SK-N-SH (cell line): ENCODE results near the gene EFHC1. TPM values are rescaled to one million over a fixed set of nuclear protein-coding genes. Genes with fewer than 3 reads are reported as not detected.
A peak's percentile ranks its signal among the peaks of the same experiment; 100 is the strongest.

Source experiments
- CTCF ChIA-PET: fragments of 300-600, 350-600 bp; formaldehyde crosslinking; extraction: SDS; loops from one replicate; lab custom pipeline; 2021; lab: Yijun Ruan, JAX
- POLR2A ChIA-PET: fragments of 350-600 bp; sonication (Branson Sonifier 250); formaldehyde crosslinking; extraction: SDS; loops from one replicate; lab custom pipeline; 2020; ENCODE audit warnings: antibody characterized with exemption, inconsistent platforms; lab: Yijun Ruan, JAX
- DNase-seq: peaks from one replicate; pipeline ENCODE4 v3.0.0; 2012
- H2AFZ ChIP-seq: fragments of 200-600 bp; sonication (generic); 2 replicates; pipeline ENCODE4 v1.8.1; 2016; ENCODE audit warnings: antibody characterized with exemption, mild to moderate bottlenecking, low read depth
- H3F3A ChIP-seq: fragments of 200-600 bp; sonication (generic); replicated peaks from 2 replicates; pipeline ENCODE3; 2016; ENCODE audit warnings: antibody characterized with exemption, mild to moderate bottlenecking; ENCODE audit not compliant: insufficient read depth
- H3K27ac ChIP-seq, 2 experiments: fragments of 200-500 bp in 1 of 2; fragments of 200-600 bp in 1 of 2; sonication (Bioruptor generic) in 1 of 2; sonication (generic), shearing (Covaris generic) in 1 of 2; 2 replicates each; pipeline versions ENCODE4 v1.5.1 to v1.6.1; 2014 to 2016; ENCODE audit warnings: low read depth in 2 of 2, inconsistent platforms in 1 of 2, low read length in 1 of 2, mild to moderate bottlenecking in 1 of 2, mixed read lengths in 1 of 2
- H3K27me3 ChIP-seq: fragments of 200-600 bp; sonication (generic), shearing (Covaris generic); 2 replicates; pipeline ENCODE4 v1.6.1; 2016; ENCODE audit warnings: mixed run types; ENCODE audit not compliant: insufficient read depth
- H3K36me3 ChIP-seq, 2 experiments: fragments of 200-500 bp in 1 of 2; fragments of 200-600 bp in 1 of 2; sonication (Bioruptor generic) in 1 of 2; sonication (generic) in 1 of 2; replicated peaks in 1 of 2; 2 replicates each; pipeline versions ENCODE3 to v1.5.1; 2014 to 2016; ENCODE audit warnings: low read length in 1 of 2, mild to moderate bottlenecking in 1 of 2; ENCODE audit not compliant: insufficient read depth in 2 of 2, control insufficient read depth in 1 of 2
- H3K4me1 ChIP-seq, 2 experiments: fragments of 200-500 bp in 1 of 2; fragments of 200-600 bp in 1 of 2; sonication (Bioruptor generic) in 1 of 2; sonication (generic), shearing (Covaris generic) in 1 of 2; 2 replicates each; pipeline versions ENCODE4 v1.5.1 to v1.6.1; 2014 to 2016; ENCODE audit warnings: low read depth in 1 of 2, low read length in 1 of 2, mixed run types in 1 of 2; ENCODE audit not compliant: insufficient read depth in 2 of 2, control insufficient read depth in 1 of 2
- H3K4me2 ChIP-seq: fragments of 200-600 bp; sonication (generic), shearing (Covaris generic); 2 replicates; pipeline ENCODE4 v1.6.1; 2017; ENCODE audit warnings: mixed run types
- H3K4me3 ChIP-seq, 2 experiments: fragments of 200-500 bp in 1 of 2; fragments of 200-600 bp in 1 of 2; sonication (Bioruptor generic) in 1 of 2; sonication (generic), shearing (Covaris generic) in 1 of 2; 2 replicates each; pipeline versions ENCODE4 v1.5.1 to v1.8.1; 2014 to 2016; ENCODE audit warnings: low read depth in 2 of 2, inconsistent platforms in 1 of 2, low read length in 1 of 2, mild to moderate bottlenecking in 1 of 2, mixed read lengths in 1 of 2, moderate library complexity in 1 of 2
- H3K79me2 ChIP-seq: fragments of 200-600 bp; sonication (generic); 2 replicates; pipeline ENCODE4 v1.8.1; 2017; ENCODE audit warnings: mild to moderate bottlenecking; ENCODE audit not compliant: insufficient read depth
- H3K9ac ChIP-seq: fragments of 200-600 bp; sonication (generic); 2 replicates; pipeline ENCODE4 v1.6.1; 2017; ENCODE audit warnings: mixed run types
- H3K9me2 ChIP-seq: fragments of 200-600 bp; sonication (generic); 2 replicates; pipeline ENCODE4 v1.6.1; 2017; ENCODE audit warnings: mixed run types
- H3K9me3 ChIP-seq: fragments of 200-600 bp; sonication (generic); 2 replicates; pipeline ENCODE4 v1.6.1; 2017; ENCODE audit warnings: mixed run types, mild to moderate bottlenecking, moderate library complexity
- H4K20me1 ChIP-seq: fragments of 200-600 bp; sonication (generic); 2 replicates; pipeline ENCODE4 v1.6.1; 2017; ENCODE audit warnings: mild to moderate bottlenecking, mixed run types; ENCODE audit not compliant: insufficient read depth
- CHD2 ChIP-seq: fragments of 150-350 bp; IDR thresholded peaks from 2 replicates; pipeline ENCODE4 v1.6.1; 2018; ENCODE audit warnings: low read length; ENCODE audit not compliant: partially characterized antibody
- ELF1 ChIP-seq: IDR thresholded peaks from 2 replicates; pipeline ENCODE4 v1.4.0; 2012
- EZH2phosphoT487 ChIP-seq: fragments of 200-600 bp; sonication (generic); IDR thresholded peaks from 2 replicates; pipeline ENCODE4 v1.6.1; 2017; ENCODE audit warnings: low read depth, mixed run types, mild to moderate bottlenecking, antibody characterized with exemption, moderate library complexity, borderline replicate concordance
- FOSL2 ChIP-seq: IDR thresholded peaks from 2 replicates; pipeline ENCODE4 v1.4.0; 2012; ENCODE audit warnings: low read depth, mild to moderate bottlenecking, moderate library complexity, borderline replicate concordance
- FOXJ3 ChIP-seq: sonication (generic); formaldehyde crosslinking; IDR thresholded peaks from 2 replicates; pipeline ENCODE4 v1.5.1; 2020; ENCODE audit warnings: mild to moderate bottlenecking, missing genetic modification reagents
- GABPA ChIP-seq: IDR thresholded peaks from 2 replicates; pipeline ENCODE4 v1.4.0; 2012; ENCODE audit warnings: low read depth, mild to moderate bottlenecking
- JUND ChIP-seq: IDR thresholded peaks from 2 replicates; pipeline ENCODE4 v1.4.0; 2012
- MEF2A ChIP-seq: IDR thresholded peaks from 2 replicates; pipeline ENCODE4 v1.4.0; 2012; ENCODE audit warnings: low read depth, borderline replicate concordance
- MXI1 ChIP-seq: IDR thresholded peaks from 2 replicates; pipeline ENCODE4 v1.6.1; 2012; ENCODE audit warnings: mild to moderate bottlenecking, low read depth, low read length, improper control_type of control experiment
- NFIC ChIP-seq: IDR thresholded peaks from 2 replicates; pipeline ENCODE4 v1.4.0; 2012; ENCODE audit warnings: borderline replicate concordance
- NRF1 ChIP-seq: IDR thresholded peaks from 2 replicates; pipeline ENCODE4 v1.6.1; 2012; ENCODE audit warnings: low read depth, mild to moderate bottlenecking, low read length
- POLR2AphosphoS5 ChIP-seq: IDR thresholded peaks from 2 replicates; pipeline ENCODE4 v1.6.1; 2012; ENCODE audit warnings: low read depth, low read length
- RAD21 ChIP-seq: IDR thresholded peaks from 2 replicates; pipeline ENCODE4 v1.6.1; 2012; ENCODE audit warnings: mild to moderate bottlenecking, low read length
- RCOR1 ChIP-seq: fragments of 150-350 bp; IDR thresholded peaks from 2 replicates; pipeline ENCODE4 v1.6.1; 2017; ENCODE audit warnings: antibody characterized with exemption, low read length
- RFX5 ChIP-seq: IDR thresholded peaks from 2 replicates; pipeline ENCODE4 v1.6.1; 2012; ENCODE audit warnings: mild to moderate bottlenecking, improper control_type of control experiment, low read length
- RXRA ChIP-seq: IDR thresholded peaks from 2 replicates; pipeline ENCODE4 v1.4.0; 2012; ENCODE audit warnings: low read depth, mild to moderate bottlenecking, borderline replicate concordance
- SIN3A ChIP-seq: IDR thresholded peaks from 2 replicates; pipeline ENCODE4 v1.6.1; 2012; ENCODE audit warnings: low read depth, mild to moderate bottlenecking, low read length, moderate library complexity, borderline replicate concordance
- SMC3 ChIP-seq: IDR thresholded peaks from 2 replicates; pipeline ENCODE4 v1.6.1; 2012; ENCODE audit warnings: low read depth, low read length, improper control_type of control experiment
- TAF1 ChIP-seq: IDR thresholded peaks from 2 replicates; pipeline ENCODE4 v1.6.1; 2012; ENCODE audit warnings: low read depth, mild to moderate bottlenecking, low read length, moderate library complexity, borderline replicate concordance
- TCF12 ChIP-seq: IDR thresholded peaks from 2 replicates; pipeline ENCODE4 v1.4.0; 2012
- TEAD4 ChIP-seq: IDR thresholded peaks from 2 replicates; pipeline ENCODE4 v1.4.0; 2012; ENCODE audit warnings: mild to moderate bottlenecking, borderline replicate concordance; ENCODE audit not compliant: insufficient read depth
- YY1 ChIP-seq: IDR thresholded peaks from 2 replicates; pipeline ENCODE4 v1.4.0; 2012; ENCODE audit warnings: low read depth, mild to moderate bottlenecking
- WGBS: methylation state at CpG from one replicate; pipeline ENCODE4 v1.1.6; 2017; ENCODE audit warnings: low lambda C conversion rate; 5-methylcytosine and 5-hydroxymethylcytosine counted together
- polyA plus RNA-seq, 3 experiments: library from polyadenylated mRNA; depleted of rRNA; stranded (reverse); fragments of >200 nt; gene quantifications; 2 replicates each; pipeline ENCODE4 v1.2.3, GENCODE V29; 2012
- TF ChIP-seq, protein P1 (sequence below): IDR thresholded peaks from 2 replicates; pipeline ENCODE4 v1.4.0; 2012; ENCODE audit warnings: low read depth, borderline replicate concordance
- TF ChIP-seq, protein P2 (sequence below): IDR thresholded peaks from 2 replicates; pipeline ENCODE4 v1.4.0; 2012; ENCODE audit warnings: low read depth, borderline replicate concordance
- TF ChIP-seq, protein P3 (sequence below): fragments of 150-350 bp; IDR thresholded peaks from 2 replicates; pipeline ENCODE4 v1.6.1; 2016; ENCODE audit warnings: mild to moderate bottlenecking, low read depth, low read length
- TF ChIP-seq, protein P4 (sequence below): IDR thresholded peaks from 2 replicates; pipeline ENCODE4 v1.4.0; 2012; ENCODE audit warnings: low read depth
- TF ChIP-seq, protein P5 (sequence below): fragments of 150-350 bp; IDR thresholded peaks from 2 replicates; pipeline ENCODE4 v1.6.1; 2017; ENCODE audit warnings: antibody characterized with exemption, low read length, low read depth, borderline replicate concordance
- TF ChIP-seq, protein P6 (sequence below): fragments of 200-600 bp; sonication (generic); IDR thresholded peaks from 2 replicates; pipeline ENCODE4 v1.6.1; 2017; ENCODE audit warnings: antibody characterized with exemption, mild to moderate bottlenecking, moderate library complexity

Gene EFHC1
- polyA plus RNA-seq, 1 of the 3 experiments (the other 2 are of a cell fraction), result 39.4 TPM

DNA sequence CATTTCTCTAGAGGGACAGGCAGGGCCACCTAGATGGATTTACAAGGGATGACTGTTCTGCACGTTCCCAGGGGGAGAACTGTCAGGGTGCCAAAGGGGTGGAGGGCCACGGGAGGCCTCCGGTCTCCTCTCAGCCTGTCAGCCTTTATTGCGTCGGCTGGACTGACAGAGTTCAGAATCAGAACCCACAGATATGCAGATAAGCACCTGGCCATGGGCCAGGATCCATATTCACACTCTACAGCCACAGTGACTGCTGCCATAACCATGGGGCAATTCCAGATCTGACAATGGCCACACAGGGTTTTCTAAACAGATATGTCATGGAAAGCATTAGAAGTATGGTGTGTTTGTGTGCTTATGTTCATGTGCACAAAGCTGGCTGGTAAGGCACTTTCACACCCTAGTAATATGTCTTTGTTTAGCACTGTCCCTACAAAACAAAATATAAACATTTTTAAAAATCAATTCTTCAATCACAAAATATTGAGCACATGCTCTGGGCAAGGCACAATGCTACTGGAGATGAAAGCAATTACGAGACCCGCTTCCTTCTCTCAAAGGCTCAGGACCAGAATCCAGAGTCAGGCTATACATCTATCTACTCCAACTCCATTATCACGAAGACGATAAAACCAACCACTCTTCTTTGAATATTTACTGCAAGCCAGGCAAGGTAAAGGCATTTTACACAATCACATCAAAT lies 127.7 kb downstream of the EFHC1 start:
- Histone ChIP-seq H3K4me2 (peak overlapping the region; percentile 42; the same call in 1 of the 2 replicates), H3K27me3 (no peaks in the 10 kb centered on the region), H3K79me2 (peaks cover 98% of the 10 kb centered on the region), H3F3A (peaks cover 64% of the 10 kb centered on the region), H3K9ac (no peak overlapping the region), H4K20me1 (no peaks in the 10 kb centered on the region), H3K27ac (peak overlapping the region; percentile 33 to 74), H3K9me3 (no peaks in the 10 kb centered on the region), H2AFZ (no peak overlapping the region), H3K4me3 (no peak overlapping the region), H3K9me2 (no peaks in the 10 kb centered on the region), H3K36me3 (peaks cover 0 to 9% of the 10 kb centered on the region in 2 experiments), H3K4me1 (peaks cover 86 to 88% of the 10 kb centered on the region in 2 experiments)
- POLR2A ChIA-PET, result no interaction called here
- DNase-seq, result peak; percentile 80
- CTCF ChIA-PET, result interaction anchor here (0.6 to 3.9 kb wide), 9 partner anchors 21 to 141 kb away, joined by 3 to 16 read pairs (median 4); partner anchors contain the start of genes EFHC1 and TRAM2
- 48% methylated on average over 9 of the region's 9 CpGs for WGBS
- TF ChIP-seq, protein P1, sequence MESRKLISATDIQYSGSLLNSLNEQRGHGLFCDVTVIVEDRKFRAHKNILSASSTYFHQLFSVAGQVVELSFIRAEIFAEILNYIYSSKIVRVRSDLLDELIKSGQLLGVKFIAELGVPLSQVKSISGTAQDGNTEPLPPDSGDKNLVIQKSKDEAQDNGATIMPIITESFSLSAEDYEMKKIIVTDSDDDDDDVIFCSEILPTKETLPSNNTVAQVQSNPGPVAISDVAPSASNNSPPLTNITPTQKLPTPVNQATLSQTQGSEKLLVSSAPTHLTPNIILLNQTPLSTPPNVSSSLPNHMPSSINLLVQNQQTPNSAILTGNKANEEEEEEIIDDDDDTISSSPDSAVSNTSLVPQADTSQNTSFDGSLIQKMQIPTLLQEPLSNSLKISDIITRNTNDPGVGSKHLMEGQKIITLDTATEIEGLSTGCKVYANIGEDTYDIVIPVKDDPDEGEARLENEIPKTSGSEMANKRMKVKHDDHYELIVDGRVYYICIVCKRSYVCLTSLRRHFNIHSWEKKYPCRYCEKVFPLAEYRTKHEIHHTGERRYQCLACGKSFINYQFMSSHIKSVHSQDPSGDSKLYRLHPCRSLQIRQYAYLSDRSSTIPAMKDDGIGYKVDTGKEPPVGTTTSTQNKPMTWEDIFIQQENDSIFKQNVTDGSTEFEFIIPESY, result peak; percentile 47; the same call in 1 of the 2 replicates
- TF ChIP-seq MEF2A, result no peak
- TF ChIP-seq CHD2, result peak; percentile 89
- peak; percentile 91 for TF ChIP-seq MXI1
- peak; percentile 39; the same call in 1 of the 2 replicates for TF ChIP-seq FOSL2
- peak; percentile 93 for TF ChIP-seq RCOR1
- TF ChIP-seq YY1, result no peak
- TF ChIP-seq, protein P2, sequence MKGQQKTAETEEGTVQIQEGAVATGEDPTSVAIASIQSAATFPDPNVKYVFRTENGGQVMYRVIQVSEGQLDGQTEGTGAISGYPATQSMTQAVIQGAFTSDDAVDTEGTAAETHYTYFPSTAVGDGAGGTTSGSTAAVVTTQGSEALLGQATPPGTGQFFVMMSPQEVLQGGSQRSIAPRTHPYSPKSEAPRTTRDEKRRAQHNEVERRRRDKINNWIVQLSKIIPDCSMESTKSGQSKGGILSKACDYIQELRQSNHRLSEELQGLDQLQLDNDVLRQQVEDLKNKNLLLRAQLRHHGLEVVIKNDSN, result no peak
- 0 out of 2 replicates have a peak, but pooled peaks have one; percentile 9 for TF ChIP-seq SMC3
- TF ChIP-seq, protein P3, sequence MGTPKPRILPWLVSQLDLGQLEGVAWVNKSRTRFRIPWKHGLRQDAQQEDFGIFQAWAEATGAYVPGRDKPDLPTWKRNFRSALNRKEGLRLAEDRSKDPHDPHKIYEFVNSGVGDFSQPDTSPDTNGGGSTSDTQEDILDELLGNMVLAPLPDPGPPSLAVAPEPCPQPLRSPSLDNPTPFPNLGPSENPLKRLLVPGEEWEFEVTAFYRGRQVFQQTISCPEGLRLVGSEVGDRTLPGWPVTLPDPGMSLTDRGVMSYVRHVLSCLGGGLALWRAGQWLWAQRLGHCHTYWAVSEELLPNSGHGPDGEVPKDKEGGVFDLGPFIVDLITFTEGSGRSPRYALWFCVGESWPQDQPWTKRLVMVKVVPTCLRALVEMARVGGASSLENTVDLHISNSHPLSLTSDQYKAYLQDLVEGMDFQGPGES, result no peak
- no peak for TF ChIP-seq NRF1
- TF ChIP-seq POLR2AphosphoS5, result peak; percentile 79
- TF ChIP-seq SIN3A, result no peak
- TF ChIP-seq FOXJ3 (CRISPR knock-in tag), result peak; percentile 87
- TF ChIP-seq, protein P4, sequence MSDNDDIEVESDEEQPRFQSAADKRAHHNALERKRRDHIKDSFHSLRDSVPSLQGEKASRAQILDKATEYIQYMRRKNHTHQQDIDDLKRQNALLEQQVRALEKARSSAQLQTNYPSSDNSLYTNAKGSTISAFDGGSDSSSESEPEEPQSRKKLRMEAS, result no peak
- peak; percentile 96 for TF ChIP-seq NFIC
- TF ChIP-seq RFX5, result 0 out of 2 replicates have a peak, but pooled peaks have one; percentile 48
- no peak for TF ChIP-seq EZH2phosphoT487
- TF ChIP-seq, protein P5, sequence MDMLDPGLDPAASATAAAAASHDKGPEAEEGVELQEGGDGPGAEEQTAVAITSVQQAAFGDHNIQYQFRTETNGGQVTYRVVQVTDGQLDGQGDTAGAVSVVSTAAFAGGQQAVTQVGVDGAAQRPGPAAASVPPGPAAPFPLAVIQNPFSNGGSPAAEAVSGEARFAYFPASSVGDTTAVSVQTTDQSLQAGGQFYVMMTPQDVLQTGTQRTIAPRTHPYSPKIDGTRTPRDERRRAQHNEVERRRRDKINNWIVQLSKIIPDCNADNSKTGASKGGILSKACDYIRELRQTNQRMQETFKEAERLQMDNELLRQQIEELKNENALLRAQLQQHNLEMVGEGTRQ, result no peak
- TF ChIP-seq ELF1, result no peak
- TF ChIP-seq, protein P6, sequence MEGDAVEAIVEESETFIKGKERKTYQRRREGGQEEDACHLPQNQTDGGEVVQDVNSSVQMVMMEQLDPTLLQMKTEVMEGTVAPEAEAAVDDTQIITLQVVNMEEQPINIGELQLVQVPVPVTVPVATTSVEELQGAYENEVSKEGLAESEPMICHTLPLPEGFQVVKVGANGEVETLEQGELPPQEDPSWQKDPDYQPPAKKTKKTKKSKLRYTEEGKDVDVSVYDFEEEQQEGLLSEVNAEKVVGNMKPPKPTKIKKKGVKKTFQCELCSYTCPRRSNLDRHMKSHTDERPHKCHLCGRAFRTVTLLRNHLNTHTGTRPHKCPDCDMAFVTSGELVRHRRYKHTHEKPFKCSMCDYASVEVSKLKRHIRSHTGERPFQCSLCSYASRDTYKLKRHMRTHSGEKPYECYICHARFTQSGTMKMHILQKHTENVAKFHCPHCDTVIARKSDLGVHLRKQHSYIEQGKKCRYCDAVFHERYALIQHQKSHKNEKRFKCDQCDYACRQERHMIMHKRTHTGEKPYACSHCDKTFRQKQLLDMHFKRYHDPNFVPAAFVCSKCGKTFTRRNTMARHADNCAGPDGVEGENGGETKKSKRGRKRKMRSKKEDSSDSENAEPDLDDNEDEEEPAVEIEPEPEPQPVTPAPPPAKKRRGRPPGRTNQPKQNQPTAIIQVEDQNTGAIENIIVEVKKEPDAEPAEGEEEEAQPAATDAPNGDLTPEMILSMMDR, result no peak
- TF ChIP-seq TAF1, result no peak
- TF ChIP-seq JUND, result peak; percentile 75
- peak; percentile 68; the same call in 1 of the 2 replicates for TF ChIP-seq RXRA
- TF ChIP-seq TEAD4, result peak; percentile 76
- TF ChIP-seq GABPA, result no peak
- TF ChIP-seq RAD21, result peak; percentile 38
- TF ChIP-seq TCF12, result peak; percentile 96
